Stimulated activated CD8-positive, alpha-beta memory T cell treated with anti-CD3 and anti-CD28 coated beads, Interleukin-15, amount 100 ng/mL, for 48 hours (primary cell): ENCODE results near the gene IFIT2.
"Not testable (repeated sequence)": the region's sequence is repeated elsewhere in the genome, so short reads cannot be mapped to it uniquely, and the experiment has no call there.

ENCODE experiments used
- DNase-seq, 2 donors: peaks; one replicate each; pipeline ENCODE4 v3.0.0-alpha.2; 2020; ENCODE audit warnings: low read depth in 2 of 2

The IFIT2 gene, protein sequence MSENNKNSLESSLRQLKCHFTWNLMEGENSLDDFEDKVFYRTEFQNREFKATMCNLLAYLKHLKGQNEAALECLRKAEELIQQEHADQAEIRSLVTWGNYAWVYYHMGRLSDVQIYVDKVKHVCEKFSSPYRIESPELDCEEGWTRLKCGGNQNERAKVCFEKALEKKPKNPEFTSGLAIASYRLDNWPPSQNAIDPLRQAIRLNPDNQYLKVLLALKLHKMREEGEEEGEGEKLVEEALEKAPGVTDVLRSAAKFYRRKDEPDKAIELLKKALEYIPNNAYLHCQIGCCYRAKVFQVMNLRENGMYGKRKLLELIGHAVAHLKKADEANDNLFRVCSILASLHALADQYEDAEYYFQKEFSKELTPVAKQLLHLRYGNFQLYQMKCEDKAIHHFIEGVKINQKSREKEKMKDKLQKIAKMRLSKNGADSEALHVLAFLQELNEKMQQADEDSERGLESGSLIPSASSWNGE

DNA sequence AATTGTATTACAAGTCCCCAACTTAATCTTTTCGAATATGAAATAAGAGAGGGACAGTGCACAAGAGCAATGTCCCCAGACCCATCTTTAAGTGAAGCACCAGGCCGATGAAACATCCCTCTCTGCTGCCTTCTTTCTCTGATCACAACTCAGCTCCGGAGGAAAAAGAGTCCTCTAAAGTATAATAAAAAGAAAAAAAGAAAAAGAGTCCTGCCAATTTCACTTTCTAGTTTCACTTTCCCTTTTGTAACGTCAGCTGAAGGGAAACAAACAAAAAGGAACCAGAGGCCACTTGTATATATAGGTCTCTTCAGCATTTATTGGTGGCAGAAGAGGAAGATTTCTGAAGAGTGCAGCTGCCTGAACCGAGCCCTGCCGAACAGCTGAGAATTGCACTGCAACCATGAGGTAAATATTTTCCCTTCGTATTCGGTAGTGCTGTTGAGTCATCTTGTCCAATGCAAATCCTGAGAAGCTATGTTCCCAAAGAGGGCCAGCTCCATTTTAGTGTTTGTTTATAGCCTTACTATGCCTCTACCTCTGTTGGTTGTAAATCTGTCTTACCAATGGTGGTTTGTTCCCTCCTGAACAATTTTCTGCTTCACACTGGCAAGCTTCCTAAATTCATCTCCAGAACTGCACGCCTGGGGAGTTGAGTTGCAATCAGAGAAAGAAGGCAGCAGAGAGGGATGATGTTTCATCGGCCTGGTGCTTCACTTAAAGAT lies at the start of gene IFIT2:
IFIT2 (plus strand) TSS at position 326 of the 725 bp plus-strand sequence; CDS start at position 404, 78 bp downstream.
- DNase-seq, result no peak

DNA sequence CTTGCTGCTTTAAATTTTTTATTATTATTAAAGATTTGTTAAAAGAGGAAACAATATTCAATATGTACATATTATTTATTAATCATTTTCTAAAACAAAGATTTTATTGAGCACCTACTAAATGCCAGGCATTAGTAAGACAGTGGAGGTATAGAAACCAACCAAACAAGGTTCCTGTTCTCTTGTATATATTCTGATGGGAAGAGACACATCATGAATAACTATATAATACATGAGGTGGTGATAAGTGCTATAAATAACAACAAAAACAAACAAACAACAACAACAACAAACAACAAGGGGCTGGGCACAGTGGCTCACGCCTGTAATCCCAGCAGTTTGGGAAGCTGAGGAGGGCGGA lies 49.6 kb upstream of the IFIT2 start:
- DNase-seq, result no peak

DNA sequence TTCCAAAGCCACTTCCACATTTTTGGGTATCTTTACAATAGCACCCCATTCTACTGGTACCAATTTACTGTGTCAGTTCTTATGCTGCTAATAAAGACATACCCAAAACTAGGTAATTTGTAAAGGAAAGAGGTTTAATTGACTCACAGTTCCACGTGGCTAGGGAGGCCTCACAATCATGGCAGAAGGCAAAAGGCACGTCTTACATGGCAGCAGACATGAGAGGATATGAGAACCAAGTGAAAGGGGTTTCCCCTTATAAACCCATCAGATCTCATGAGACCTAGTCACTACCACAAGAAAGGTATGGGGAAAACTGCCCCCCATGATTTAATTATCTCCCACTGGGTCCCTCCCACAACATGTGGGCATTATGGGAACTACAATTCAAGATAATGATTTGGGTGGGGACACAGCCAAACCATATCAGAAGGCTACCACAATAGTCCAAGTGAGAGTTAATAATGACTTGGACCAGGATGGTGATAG lies 46.7 kb upstream of the IFIT2 start:
- DNase-seq, result not testable (repeated sequence)

DNA sequence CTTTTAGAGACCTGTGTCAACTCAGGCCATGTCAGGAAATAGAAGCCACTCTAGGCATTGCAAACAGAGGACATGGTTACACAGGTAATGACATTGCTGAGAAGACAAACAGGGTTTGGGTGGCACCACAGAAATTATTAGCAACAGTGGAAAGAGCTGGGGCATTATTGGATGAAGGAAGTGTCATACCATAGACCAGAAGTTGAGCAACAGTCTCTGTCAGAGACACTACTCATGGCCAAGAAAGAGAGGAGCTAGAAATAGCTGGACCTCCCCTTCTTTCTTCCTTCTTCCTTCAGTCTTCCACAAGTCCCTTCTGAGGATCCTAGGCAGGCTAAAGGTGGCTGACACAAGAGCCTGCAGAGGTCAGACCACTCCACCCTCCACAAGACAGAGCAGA lies 46.1 kb upstream of the IFIT2 start:
- DNase-seq, result no peak

DNA sequence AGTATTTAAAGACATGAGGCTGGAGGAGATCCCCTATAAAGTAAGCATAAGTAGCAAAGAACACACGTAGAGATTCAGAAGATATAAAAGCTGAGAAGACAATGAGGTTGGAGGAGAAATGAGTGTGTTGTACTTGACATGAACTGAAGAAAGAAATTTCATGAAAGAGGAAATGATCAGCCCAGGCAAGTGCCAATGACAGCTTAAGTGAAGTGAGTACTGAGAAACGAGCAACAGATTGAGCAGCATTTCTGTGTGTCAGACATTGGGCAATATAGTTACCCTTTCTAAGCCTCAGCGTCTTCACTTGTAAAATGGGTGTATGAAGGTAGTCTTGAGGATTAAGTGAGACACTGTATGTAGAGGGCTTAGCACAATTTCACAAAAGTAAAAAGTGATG lies 45.5 kb upstream of the IFIT2 start:
- DNase-seq, result no peak

DNA sequence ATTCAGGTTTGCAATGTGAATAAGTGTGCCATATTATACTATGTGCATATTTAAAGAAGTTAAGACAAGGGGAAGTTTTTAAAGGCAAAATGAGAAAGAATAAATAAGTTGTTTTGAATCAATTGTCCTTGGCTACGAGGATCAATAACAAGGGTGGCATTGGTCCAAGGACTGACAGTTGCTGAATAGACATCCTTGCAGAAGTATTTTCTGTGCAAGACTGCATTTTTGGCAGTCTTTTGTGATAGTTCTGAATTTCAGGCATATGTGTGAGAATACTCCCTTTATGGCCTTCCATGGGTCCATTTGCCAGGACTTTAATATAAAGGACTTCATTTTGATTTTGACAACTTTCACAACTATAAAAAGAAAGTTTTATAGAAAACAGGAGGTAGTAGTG lies 44.9 kb upstream of the IFIT2 start:
- DNase-seq, result no peak

DNA sequence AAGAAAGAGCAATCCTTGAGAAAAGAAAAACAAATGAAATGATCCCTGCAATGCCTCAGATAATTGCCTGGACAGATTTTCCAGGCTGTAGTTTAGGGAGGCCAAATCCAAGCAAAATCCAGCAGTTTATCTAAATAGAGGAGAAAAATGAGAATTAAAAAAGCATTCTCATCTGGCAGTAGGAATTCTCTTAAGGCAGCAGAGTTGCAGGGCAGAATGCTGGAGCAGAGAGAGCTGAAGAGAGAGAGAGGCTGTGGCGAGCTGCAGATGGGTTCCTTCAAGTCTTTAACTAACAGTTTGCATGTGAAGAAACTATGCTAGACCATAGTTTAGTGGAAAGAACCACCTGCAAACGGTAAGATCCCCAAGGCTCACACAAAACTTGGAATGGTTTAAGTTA lies 44.3 kb upstream of the IFIT2 start:
- no peak for DNase-seq

DNA sequence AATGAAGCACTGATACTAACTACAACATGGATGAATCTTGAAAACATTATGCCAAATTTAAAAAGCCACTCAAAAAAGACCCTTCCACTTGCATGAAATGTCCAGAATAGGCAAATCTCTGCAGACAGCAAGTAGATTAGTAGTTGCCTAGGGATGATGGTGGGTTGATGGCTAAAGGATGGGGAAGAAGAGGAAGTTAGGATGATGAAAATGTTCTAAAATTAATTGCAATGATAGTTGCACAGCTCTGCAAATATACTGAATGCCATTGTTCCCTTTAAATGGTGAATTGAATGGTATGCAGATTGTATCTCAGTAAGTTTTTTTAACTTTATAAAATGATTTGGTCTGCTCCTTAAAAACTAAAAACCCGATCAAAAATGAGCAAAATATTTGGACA lies 43.0 kb upstream of the IFIT2 start:
- DNase-seq, result no peak

DNA sequence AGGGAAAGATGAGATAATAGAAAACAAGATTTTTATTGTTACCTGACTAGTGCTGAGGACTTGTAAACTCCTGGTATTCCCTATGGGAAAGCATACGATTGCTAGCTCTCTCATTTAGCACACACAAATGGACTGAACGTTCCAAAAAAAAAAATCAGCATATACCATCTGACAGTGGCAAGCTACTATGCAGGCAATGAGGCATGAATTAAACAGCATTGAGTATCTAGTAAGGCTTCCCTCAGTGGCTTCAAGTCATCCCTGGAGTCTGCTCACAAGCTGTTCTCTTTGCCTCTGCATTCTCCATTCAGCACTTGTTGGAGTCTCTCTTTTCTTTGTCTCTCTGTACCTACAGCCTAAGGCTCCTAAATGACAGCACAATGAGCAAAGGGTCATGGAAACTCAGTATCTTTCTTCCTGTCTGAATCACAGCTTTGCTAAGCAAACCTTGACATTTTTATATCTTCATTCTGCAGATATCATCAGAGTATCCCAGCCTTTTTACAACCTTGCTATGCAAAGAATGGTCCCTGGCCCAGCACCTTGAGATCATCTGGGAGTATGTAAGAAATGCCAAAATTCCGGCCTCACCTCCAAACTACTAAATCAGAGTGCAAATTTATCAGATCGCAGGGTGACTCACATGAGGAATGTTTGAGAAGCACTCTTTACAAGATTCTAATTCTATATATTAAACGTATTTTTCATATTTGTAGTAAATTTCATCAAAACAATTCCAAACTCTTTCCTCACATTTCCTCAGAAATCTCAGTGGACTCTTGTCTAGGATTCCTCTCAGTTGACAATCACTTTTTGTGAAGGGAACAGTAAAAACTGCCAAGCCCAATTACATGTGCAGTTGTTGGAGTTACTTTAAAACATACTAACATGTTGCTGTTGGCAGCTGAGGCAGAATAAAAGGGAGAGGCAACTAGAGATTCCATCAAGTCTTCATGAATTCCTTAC lies 39.5 kb upstream of the IFIT2 start:
- no peak for DNase-seq

DNA sequence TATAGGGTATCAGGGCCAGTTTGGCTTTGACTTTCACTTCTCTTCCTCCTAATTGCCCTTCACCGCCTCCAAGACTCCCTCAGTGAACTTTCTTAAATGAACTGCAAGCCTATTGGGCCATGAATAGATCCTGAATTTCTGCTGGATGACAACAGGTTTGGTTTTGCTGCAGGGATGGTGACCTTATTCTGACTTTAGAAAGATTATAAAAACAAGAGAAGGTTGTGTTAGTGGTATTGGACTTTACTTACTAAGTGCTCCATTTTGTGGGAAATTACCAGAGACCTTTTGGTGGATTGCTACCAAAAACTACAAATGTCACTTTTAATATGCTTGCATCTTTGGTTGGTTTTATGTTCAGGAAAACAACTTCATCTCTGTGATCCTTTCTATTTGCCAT lies 38.8 kb upstream of the IFIT2 start:
- no peak for DNase-seq

DNA sequence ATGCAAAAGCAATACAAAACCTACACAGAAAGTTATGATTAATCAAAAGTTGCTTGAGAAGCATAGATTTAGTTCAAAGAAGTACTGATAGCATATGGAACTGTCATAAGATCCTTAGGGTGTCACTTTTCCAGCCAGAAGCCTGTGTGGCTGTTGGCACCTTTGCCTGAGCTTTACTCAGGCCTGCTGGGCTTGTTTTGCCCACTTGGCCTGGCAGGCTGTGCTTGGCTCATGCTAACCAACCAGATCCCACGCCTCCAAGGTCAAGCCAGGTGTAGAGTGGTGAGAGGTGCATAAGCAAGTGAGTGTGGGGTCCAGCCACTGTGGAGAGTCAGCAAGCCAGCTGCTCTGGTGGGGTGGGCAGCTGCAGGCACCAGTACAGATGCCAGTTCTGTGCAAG lies 38.3 kb upstream of the IFIT2 start:
- DNase-seq, result no peak

DNA sequence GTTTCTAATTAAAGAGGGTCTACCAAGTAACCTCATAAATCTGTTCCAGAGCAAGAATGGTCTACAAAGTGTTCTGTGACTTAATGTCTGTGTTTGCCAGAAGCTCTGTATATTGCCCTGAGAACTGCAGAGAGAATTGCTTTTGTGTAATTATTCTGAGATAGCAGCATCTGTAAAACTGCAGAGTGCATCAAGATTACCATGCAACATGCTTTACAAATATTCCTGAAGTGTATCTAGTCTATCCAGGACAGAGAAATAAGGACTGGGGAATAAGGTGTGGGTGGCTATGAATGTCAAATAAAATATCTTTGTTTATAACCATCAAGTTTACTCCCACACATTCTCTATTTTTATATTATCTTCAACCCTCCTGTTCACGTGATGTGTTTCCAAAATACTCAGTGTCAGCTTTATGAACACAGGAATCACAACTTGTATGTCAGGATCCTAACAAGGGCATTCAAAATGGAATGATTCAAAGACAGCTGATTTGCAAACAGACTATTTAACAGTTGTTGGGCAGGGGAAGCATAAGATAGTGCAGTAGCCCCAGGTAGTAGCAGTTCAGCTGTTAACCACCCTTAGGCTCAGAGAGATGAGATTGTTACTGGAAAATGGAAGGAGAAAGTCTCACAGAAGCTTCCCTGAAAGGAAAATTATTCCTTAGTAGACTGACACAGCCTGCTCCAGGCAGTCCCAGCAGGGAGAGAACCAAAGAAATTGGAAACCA lies 35.0 kb upstream of the IFIT2 start:
- DNase-seq, result no peak

DNA sequence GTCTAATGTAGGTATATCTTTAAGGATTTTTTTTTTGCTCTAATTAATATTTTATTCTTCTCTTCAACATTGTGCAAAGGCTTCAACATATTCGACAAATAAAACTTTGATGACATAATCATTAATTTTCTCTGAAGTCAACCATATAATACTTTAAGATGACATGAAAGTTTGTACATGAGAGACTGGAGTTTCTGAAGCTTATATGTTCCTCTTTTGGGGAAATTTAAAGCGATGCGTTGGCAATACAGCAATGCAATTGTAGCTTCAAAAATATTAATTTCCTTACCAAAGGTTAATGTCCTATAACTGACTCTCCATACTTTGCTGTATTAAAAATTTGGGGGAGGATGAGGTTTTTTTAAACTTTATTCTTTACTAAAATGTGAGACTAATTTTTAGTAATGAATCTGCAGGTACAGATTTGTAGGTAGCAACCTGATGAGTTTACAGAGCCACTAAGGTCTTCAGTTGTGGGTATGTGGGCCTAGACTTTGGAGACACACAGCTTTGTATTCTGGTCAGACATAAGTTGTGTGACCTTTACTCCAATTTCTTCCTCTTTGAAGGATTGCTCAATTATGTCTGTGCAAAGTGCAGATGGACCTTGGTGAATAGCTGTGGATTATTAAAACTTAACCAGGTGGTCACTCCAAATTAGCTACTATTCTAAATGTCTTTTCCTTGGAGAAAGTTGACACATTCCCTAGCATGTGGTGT lies 32.3 kb upstream of the IFIT2 start:
- no peak for DNase-seq

DNA sequence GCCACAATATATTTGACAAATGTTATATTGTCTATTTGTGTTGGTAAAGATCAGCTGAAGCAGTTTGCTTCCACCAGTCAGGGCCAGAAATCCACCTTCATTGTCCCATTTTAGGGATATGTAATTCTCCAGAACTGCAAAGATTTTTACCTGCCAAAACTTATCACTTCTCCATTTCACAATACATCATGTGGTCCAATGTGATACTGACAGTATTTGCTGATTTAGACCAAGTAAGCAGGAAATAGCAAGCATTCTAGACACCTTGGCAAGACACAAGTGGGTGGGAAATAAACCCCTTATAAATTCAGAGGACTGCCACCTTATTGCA lies 31.7 kb upstream of the IFIT2 start:
- DNase-seq, result no peak

DNA sequence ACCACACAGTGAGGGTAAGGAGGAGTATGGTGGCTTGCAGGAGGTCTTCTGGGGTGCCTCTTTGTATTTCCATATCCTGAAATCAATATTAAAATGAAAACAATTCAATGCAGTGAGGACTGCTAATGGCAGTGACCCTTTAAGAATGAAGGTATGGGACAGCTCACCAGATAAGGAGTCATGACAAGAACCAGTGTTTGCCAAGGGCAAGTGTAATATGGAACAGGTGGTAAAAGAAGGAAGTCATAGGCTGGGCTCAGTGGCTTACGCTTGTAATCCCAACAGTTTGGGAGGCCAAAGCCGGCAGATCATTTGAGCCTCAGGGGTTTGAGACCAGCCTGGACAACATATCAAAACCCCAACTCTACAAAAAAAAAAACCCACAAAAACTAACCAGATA lies 30.3 kb upstream of the IFIT2 start:
- no peak for DNase-seq

DNA sequence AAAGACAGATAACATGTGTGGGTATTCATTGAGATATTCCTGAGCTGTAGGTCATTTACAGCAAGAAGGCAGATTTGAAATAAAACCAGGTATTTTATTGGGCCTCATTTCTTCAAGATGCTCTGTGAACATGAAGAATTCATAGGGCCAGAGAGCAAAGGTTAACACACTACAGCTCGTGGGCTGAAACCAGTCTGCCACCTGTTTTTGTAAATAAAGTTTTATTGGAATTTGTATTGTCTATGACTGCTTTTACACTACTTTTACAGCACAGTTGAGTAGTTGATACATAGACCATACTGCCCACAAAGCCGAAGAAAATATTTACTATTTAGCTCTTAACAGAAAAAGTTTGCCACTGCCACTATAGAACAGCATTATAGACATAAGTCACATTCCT lies 28.2 kb upstream of the IFIT2 start:
- no peak for DNase-seq

DNA sequence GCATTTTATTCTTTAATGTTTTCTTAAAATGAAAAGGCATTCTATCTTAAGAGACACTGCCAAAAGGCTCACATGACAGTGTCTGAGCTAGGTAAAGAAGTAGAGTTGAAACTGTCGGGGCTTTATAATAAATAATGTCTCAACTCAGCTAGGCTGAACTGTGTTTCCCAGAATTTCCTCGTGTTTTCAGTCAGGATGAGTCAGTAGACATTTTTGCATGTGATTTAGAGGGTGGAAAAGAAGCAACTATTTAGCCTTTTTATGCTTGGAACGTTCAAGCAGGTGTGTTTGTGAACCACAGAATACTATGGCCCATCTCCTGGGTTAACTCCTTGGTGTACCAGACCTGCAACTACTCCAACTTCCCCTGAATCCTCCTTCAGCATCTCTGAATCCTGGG lies 26.9 kb upstream of the IFIT2 start:
- no peak for DNase-seq

DNA sequence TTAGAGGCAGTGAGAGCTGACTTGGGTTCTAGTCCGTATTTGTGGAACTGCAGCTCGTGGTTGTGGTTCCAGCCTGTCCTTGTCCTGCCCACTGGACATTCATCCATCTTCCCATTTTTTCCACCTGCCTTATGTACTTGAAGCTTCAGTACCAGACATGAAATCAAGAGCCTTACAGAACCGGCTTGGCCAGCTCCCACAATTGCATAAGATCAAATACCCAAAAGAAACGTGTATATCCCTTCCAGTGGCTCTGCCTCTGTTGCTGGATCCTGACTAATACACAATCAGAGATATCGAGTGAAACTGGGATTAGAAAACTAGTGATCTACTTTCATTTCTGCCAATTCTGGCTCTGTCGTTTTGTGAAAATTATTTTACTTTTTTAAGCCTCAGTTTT lies 26.5 kb upstream of the IFIT2 start:
- DNase-seq, result no peak

DNA sequence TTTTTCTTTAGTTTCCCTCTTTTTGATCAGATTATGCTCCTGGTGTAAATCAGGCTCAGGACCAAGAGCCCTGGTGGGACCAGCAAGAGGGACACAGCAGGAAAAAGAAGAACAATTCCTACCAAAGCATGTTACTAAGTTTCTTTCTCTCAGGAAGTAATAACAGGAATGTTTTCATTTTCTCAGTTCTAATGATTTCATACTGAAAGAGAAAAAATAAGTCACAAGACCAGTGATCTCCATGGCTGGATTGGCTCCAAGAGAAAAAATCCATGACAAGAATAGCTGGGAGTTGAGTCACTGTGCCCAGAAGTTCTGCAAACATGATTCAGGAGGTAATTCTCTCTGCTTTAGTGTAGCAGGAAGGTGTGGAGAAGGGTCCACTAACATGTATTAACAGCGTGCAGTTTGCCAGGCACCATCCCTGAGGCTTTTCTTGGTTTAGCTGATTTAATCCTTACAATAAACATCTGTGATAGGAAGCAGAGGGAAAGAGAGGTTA lies 23.8 kb upstream of the IFIT2 start:
- DNase-seq, result no peak

DNA sequence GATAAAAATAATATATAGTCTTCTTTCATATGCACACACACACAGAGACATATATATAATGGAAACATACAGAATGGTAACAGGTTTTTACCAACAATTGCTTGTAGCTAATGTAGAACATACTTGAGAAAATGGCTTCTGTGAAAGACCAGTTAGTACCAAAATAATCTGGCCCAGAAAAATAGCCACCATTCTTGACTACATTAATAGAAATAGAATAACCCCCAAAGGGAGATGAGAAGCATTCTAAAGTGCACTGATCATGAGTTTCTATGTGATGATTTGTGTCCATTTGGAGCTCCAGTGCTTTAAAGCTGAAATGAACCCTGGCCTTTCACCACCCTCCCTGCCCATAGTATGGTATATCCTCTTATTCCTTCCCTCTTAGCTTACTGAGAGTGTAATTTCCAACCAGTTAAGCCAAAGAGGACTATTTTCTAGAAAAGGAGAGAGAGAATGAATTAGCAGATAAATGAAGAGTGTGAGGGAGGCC lies 22.9 kb upstream of the IFIT2 start:
- DNase-seq, result no peak
